GM13976 (cell line): ENCODE results near the gene SLC10A3.
A peak's percentile ranks its signal among the peaks of the same experiment; 100 is the strongest.

Experiments
- DNase-seq: peaks from one replicate; pipeline ENCODE4 v3.0.0; 2012; ENCODE audit warnings: low spot score
- CTCF ChIP-seq: IDR thresholded peaks from 2 replicates; pipeline ENCODE4 v1.5.1; 2012; ENCODE audit warnings: borderline replicate concordance, mild to moderate bottlenecking; ENCODE audit not compliant: insufficient read depth; ENCODE audit errors: extremely low read depth, missing control alignments, control extremely low read depth
- in situ Hi-C: fragments of 300-500 bp; cut with MboI; formaldehyde crosslinking; loops from one replicate; pipeline ENCODE4 v1.12.0; 2022; ENCODE audit warnings: low sequenced_read_pairs, mixed read lengths, inconsistent platforms; ENCODE audit not compliant: unreplicated experiment

Gene SLC10A3, protein sequence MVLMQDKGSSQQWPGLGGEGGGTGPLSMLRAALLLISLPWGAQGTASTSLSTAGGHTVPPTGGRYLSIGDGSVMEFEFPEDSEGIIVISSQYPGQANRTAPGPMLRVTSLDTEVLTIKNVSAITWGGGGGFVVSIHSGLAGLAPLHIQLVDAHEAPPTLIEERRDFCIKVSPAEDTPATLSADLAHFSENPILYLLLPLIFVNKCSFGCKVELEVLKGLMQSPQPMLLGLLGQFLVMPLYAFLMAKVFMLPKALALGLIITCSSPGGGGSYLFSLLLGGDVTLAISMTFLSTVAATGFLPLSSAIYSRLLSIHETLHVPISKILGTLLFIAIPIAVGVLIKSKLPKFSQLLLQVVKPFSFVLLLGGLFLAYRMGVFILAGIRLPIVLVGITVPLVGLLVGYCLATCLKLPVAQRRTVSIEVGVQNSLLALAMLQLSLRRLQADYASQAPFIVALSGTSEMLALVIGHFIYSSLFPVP

DNA sequence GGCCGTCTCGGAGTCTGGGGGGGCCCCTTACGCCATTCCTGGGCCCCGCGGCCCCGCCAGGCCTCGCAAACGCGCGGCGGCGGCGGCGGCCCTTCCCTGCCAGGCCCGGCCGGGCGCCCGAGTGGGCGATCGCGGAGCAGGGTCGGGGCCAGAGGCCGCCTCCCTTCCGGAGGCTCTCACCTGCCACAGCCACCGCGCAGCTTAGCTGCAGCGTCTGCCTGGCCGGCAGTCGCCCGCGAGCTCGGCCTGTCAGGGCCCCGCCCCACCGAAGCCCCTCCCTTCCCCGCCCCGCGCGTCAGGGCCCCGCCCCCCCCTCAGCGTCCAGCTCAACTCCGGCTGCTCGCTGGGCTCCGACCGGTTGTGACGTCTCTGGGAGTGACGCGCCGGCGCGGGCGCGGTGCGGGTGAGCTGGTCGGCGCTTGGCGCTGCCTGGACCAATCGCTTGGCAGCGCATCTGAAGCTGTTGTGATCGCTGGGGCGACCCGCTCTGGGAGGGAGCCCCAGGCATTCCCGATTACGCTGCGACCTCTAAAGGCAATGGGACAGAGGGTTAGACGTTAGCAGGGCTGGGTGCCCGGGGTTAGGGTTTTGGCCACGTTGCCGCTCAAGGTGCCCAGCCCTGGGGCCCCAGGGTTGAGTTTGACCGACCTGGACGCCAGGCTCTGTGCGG lies at the start of gene SLC10A3:
Gene SLC10A3, minus strand, starts transcription at position 216 of the 670 bp plus-strand sequence. CDS start 1,689 bp downstream, outside the sequence.
- in situ Hi-C loops = no loop called here
- DNase-seq = peak; percentile 93
- TF ChIP-seq CTCF = no peak

GRCh38 chrX:154539077-154539476 lies 48.6 kb upstream of the SLC10A3 start:
- no peak for DNase-seq
- in situ Hi-C loops = loop anchor here (25.0 kb wide), 1 partner anchor 527 kb away; the partner anchor contains the start of gene IRAK1
- no peak for TF ChIP-seq CTCF

DNA sequence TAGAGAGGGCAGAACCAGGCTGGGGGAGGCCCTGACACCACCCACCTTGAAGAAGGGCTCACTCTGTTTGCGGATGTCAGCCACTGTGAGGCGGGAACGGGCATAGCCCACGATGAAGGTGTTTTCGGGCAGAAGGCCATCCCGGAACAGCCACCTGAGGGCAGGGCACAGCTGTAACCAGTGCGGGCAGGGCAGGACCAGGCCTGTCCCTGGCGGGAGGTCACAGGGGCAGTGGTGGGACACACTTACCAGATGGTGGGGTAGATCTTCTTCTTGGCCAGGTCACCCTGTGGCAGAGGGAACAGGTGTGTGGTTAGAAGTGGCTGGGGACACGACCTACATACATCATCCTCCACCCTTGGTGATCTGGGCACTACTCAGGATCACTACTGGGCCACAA lies 45.5 kb upstream of the SLC10A3 start:
- no peak for TF ChIP-seq CTCF
- DNase-seq = no peak
- in situ Hi-C loops = loop anchor here (25.0 kb wide), 1 partner anchor 524 kb away; the partner anchor contains the start of gene IRAK1

DNA sequence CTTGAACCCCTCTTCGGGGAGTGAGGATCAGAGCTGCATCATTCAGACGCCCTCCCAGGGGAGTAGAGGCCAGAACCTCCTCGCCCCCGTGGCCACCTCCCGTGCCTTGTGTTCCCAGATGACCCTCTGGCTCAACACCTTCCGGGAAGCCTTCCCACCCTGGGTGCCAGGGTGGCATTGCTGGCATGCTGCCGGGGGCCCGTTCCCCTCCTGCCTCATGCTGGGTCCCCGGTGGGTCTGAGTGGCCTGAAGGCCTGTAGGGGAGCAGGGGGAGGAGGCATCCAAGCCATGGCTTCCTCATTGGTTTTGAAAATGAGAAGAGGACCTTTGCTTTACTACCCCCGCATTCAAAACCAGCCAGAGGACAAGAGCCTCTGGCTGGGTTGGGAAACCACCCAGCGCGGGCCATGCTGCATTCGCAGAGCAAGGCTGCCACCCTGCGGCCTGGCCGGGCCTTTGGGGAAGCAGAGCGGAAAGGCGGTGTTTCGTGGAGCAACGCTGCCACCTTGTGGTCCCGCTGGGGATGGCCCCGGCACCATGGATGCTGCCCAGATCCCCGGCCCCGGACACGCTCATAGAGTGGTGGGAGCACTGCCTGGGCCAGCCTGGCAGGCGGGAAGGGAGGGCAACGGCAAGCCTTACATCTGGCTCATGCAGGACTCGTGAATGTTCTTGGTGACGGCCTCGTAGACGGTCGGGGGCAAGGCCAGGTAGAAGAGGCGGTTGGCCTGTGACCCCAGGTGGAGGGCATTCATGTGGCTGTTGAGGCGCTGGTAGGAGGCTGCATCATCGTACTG lies 44.3 kb upstream of the SLC10A3 start:
- peak; percentile 100 for TF ChIP-seq CTCF
- in situ Hi-C loops = loop anchor here (25.0 kb wide), 1 partner anchor 522 kb away; the partner anchor contains the start of gene IRAK1
- peak; percentile 91 for DNase-seq

DNA sequence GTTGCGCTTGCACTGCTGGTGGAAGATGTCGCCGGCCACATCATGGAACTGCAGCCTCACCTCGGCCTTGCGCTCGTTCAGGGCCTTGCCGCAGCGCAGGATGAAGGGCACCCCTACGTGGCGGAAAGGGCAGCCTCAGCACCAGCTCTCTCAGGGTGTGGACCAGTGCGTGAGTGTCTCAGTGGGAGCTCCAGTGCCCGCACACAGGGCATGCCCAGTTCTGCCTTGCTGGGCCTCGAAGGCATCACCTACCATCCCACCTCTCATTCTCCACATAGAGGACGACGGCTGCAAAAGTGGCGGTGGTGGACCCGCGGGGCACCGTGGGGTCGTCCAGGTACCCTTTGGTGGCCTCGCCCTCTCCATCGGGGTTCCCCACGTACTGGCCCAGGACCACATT lies 42.3 kb upstream of the SLC10A3 start:
- in situ Hi-C loops = loop anchor here (25.0 kb wide), 1 partner anchor 520 kb away; the partner anchor contains the start of gene IRAK1
- TF ChIP-seq CTCF = no peak
- no peak for DNase-seq

- no peak for TF ChIP-seq CTCF
- in situ Hi-C loops = loop anchor here (25.0 kb wide), 1 partner anchor 519 kb away; the partner anchor contains the start of gene IRAK1
- DNase-seq = no peak
Observed at GRCh38 chrX:154531626-154532025, 41.2 kb upstream of the SLC10A3 start.
